ENCODE measurements around the gene PPP2R2C. TPM values are rescaled to one million over a fixed set of nuclear protein-coding genes. Genes with fewer than 3 reads are reported as not detected.

PPP2R2C gene
- total and polyA plus RNA-seq, 2 experiments from 2014 or later: not detected

DNA sequence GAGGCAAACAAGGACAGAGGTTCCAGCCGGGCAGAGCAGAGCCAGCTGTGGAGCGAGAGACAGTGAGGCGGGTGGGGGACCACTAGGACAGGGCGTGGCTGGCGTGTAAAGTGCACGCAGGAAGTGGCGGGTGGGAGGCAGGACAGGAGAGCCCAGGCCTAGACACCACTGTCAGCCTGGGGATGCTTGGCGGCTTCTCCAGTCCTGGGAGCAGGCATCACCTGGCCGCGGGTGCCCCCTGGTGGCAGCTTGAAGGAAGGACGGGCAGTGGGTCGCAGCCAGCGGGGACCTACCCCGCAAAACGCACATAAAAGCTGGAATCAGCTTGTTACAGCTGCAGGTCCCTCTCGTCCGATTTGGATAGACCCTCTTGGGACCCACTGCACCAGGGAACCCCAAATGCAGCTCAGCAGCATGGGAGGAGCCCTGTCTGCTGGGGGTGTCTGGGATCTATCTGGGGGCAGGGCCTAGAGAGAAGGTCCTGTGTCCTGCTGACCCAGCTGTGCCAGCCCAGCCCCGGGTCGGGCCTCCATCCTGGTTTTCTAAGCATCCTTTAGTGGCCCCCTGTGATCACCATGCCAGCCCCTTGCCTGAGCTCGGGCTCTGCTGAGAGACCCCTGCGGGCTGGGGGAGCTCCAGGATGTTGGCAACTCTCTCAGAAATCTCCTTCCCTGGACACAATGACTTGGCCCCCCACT, 145.0 kb downstream of the PPP2R2C start:
- DNase-seq: peak; percentile 77
- in situ Hi-C loops (cut with MboI): loop anchor here (5.0 kb wide), 1 partner anchor 60 kb away; the partner anchor contains the start of gene WFS1

DNA sequence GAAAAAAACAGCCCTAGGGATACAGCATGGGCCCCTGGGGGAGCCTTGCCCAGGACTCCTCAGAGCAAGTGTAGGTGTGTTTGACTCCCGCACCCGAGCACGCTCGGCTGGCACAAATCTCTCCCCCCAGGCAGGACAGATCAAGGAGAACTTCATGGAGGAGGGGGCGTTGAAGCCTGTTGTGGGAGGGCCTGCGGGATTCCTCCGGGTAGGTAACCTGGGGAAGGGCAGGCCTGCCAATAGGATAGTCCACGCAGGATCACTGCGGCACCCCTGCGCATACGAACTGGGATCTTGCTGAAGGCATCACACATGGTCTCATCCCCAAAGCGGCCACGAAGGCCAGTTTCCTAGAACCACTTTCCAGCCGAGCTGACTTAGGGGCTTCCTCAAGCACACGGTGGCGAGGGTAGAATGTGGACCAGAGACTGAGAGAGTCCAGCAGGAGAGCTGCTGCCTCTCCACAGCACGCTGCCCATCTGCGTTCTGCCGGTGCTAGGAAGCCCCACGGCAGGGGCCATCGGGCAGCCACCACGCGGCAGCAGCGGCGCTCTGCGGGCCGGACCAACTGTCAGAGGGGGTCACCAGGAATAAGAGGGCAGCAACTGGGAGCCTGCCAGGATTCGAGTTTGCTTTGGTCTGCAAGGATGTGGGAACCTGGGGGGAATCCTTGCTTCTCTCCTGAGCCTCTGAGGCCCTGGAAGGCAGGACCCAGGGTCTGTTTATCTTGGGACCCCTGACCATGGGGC, 145.9 kb downstream of the PPP2R2C start:
- H3K9me3 ChIP-seq (ENCODE audit: low read depth): no peaks in the 10 kb centered on the region
- no peak overlapping the region for H3K9ac ChIP-seq
- H2AFZ ChIP-seq: no peak overlapping the region
- no peaks in the 10 kb centered on the region for H3K9me2 ChIP-seq (ENCODE audit: insufficient read depth)
- in situ Hi-C loops (cut with MboI): loop anchor here (5.0 kb wide), 1 partner anchor 59 kb away; the partner anchor contains the start of gene WFS1
- H3K4me3 ChIP-seq: no peak overlapping the region
- TF ChIP-seq EZH2 (IDR thresholded peaks at IDR 0.05; ENCODE audit: insufficient read depth, poor library complexity, severe bottlenecking) (no peak), EZH2phosphoT487 (IDR thresholded peaks at IDR 0.05; ENCODE audit: insufficient read depth, low read depth) (no peak)
- no peaks in the 10 kb centered on the region for H3F3A ChIP-seq (ENCODE audit: insufficient read depth)
- H4K20me1 ChIP-seq (ENCODE audit: insufficient read depth): no peaks in the 10 kb centered on the region
- peaks cover 19% of the 10 kb centered on the region; the same call in 1 of the 2 replicates for H3K27me3 ChIP-seq (replicated peaks; ENCODE audit: insufficient read depth)
- DNase-seq: no peak
- H3K36me3 ChIP-seq (ENCODE audit: low read depth): no peaks in the 10 kb centered on the region
- H3K79me2 ChIP-seq (ENCODE audit: insufficient read depth): no peaks in the 10 kb centered on the region
- no peak overlapping the region for H3K27ac ChIP-seq
- 83 to 87% methylated on average over 27 to 28 of the region's 28 CpGs for WGBS, 2 experiments (ENCODE audit: low coverage in 1 of 2, low lambda C conversion rate in 2 of 2, missing lambda C conversion rate in 2 of 2)
- H3K4me1 ChIP-seq (ENCODE audit: insufficient read depth): no peaks in the 10 kb centered on the region; the same call in 1 of the 2 replicates
- no peak overlapping the region for H3K4me2 ChIP-seq (ENCODE audit: unreplicated experiment)

More for the DNA sequence above, 145.0 kb downstream of the PPP2R2C start:
- Histone ChIP-seq H2AFZ (no peak overlapping the region), H3K79me2 (ENCODE audit: insufficient read depth) (no peaks in the 10 kb centered on the region), H3K4me3 (no peak overlapping the region), H3K27ac (no peak overlapping the region), H4K20me1 (ENCODE audit: insufficient read depth) (no peaks in the 10 kb centered on the region), H3K36me3 (ENCODE audit: low read depth) (no peaks in the 10 kb centered on the region), H3K9ac (no peak overlapping the region), H3K4me2 (ENCODE audit: unreplicated experiment) (no peak overlapping the region), H3K4me1 (ENCODE audit: insufficient read depth) (no peaks in the 10 kb centered on the region; the same call in 1 of the 2 replicates), H3K9me3 (ENCODE audit: low read depth) (no peaks in the 10 kb centered on the region), H3F3A (ENCODE audit: insufficient read depth) (no peaks in the 10 kb centered on the region), H3K9me2 (ENCODE audit: insufficient read depth) (no peaks in the 10 kb centered on the region), H3K27me3 (replicated peaks; ENCODE audit: insufficient read depth) (peaks cover 16% of the 10 kb centered on the region; the same call in 1 of the 2 replicates)
- 16% methylated on average over 19 to 21 of the region's 21 CpGs for WGBS, 2 experiments (ENCODE audit: low coverage in 1 of 2, low lambda C conversion rate in 2 of 2, missing lambda C conversion rate in 2 of 2)
- no peak for TF ChIP-seq EZH2 (IDR thresholded peaks at IDR 0.05; ENCODE audit: insufficient read depth, poor library complexity, severe bottlenecking)
- TF ChIP-seq EZH2phosphoT487 (IDR thresholded peaks at IDR 0.05; ENCODE audit: insufficient read depth, low read depth): no peak

DNA sequence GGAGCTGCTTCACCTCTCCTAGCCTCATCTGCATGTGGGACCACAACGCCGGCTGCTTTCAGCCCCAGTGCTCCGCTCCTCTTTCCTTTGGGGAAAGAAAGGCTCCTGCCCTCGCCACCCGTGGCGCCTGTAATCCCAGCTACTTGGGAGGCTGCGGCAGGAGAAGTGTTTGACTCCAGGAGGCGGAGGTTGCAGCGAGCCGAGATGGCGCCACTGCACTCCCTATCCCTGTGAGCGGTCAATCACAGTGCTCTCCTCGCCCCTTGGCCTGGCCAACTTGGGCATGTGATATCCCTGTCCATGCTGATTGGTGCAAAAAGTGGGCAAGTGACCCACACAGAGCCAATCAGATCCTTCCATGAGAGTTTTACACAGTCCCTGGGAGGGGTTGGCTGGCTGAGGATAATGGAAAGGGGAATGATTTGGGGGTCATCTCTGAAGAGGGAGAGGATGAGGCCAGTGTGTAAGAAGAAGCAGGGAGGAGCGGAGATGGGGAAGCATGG, 146.6 kb downstream of the PPP2R2C start:
- 75 to 77% methylated on average over 14 of the region's 14 CpGs for WGBS, 2 experiments (ENCODE audit: low coverage in 1 of 2, low lambda C conversion rate in 2 of 2, missing lambda C conversion rate in 2 of 2)
- Histone ChIP-seq H3K4me2 (ENCODE audit: unreplicated experiment) (no peak overlapping the region), H4K20me1 (ENCODE audit: insufficient read depth) (no peaks in the 10 kb centered on the region), H3K9me2 (ENCODE audit: insufficient read depth) (no peaks in the 10 kb centered on the region), H3K36me3 (ENCODE audit: low read depth) (no peaks in the 10 kb centered on the region), H2AFZ (no peak overlapping the region), H3K9me3 (ENCODE audit: low read depth) (no peaks in the 10 kb centered on the region), H3K4me1 (ENCODE audit: insufficient read depth) (no peaks in the 10 kb centered on the region; the same call in 1 of the 2 replicates), H3K27ac (no peak overlapping the region), H3F3A (ENCODE audit: insufficient read depth) (no peaks in the 10 kb centered on the region), H3K27me3 (replicated peaks; ENCODE audit: insufficient read depth) (peaks cover 25% of the 10 kb centered on the region; the same call in 1 of the 2 replicates), H3K9ac (no peak overlapping the region), H3K4me3 (no peak overlapping the region), H3K79me2 (ENCODE audit: insufficient read depth) (no peaks in the 10 kb centered on the region)
- in situ Hi-C loops (cut with MboI): loop anchor here (5.0 kb wide), 1 partner anchor 59 kb away; the partner anchor contains the start of gene WFS1
- TF ChIP-seq EZH2phosphoT487 (IDR thresholded peaks at IDR 0.05; ENCODE audit: insufficient read depth, low read depth) (no peak), EZH2 (IDR thresholded peaks at IDR 0.05; ENCODE audit: insufficient read depth, poor library complexity, severe bottlenecking) (no peak)
- DNase-seq: no peak
